Neural cell (in vitro differentiated cells): ENCODE measurements around the gene N4BP2. TPM values are rescaled to one million over a fixed set of nuclear protein-coding genes. Genes with fewer than 3 reads are reported as not detected.

Experiments
- H2AFZ ChIP-seq: fragments of 200-600, 300-800 bp; sonication (generic), shearing (Covaris generic); 2 replicates; pipeline ENCODE4 v1.6.0; 2014; ENCODE audit warnings: low read depth, mild to moderate bottlenecking, antibody characterized with exemption, low read length, moderate library complexity
- H3F3A ChIP-seq: fragments of 200-600 bp; shearing (Covaris generic); 2 replicates; pipeline ENCODE4 v1.6.1; 2016; ENCODE audit warnings: mild to moderate bottlenecking, moderate library complexity, mixed read lengths, antibody characterized with exemption, low read length; ENCODE audit not compliant: insufficient read depth, poor library complexity, severe bottlenecking
- H3K27ac ChIP-seq: fragments of 200-600, 300-800 bp; sonication (generic), shearing (Covaris generic); 2 replicates; pipeline ENCODE4 v1.5.1; 2014; ENCODE audit warnings: mild to moderate bottlenecking, low read length, moderate library complexity
- H3K27me3 ChIP-seq: fragments of 300-800, 200-600 bp; sonication (generic), shearing (Covaris generic); 2 replicates; pipeline ENCODE4 v1.6.0; 2014; ENCODE audit warnings: mild to moderate bottlenecking, low read depth, low read length, moderate library complexity; ENCODE audit not compliant: insufficient read depth
- H3K36me3 ChIP-seq: fragments of 300-800, 200-600 bp; sonication (generic), shearing (Covaris generic); 2 replicates; pipeline ENCODE4 v1.5.1; 2014; ENCODE audit warnings: mild to moderate bottlenecking, antibody characterized with exemption, low read length, moderate library complexity; ENCODE audit not compliant: insufficient read depth
- H3K4me2 ChIP-seq: fragments of 300-800, 200-600 bp; sonication (generic), shearing (Covaris generic); 2 replicates; pipeline ENCODE4 v1.6.0; 2014; ENCODE audit warnings: mild to moderate bottlenecking, low read length
- H3K4me3 ChIP-seq: fragments of 300-800, 200-600 bp; sonication (generic), shearing (Covaris generic); 2 replicates; pipeline ENCODE4 v1.5.1; 2014; ENCODE audit warnings: mild to moderate bottlenecking, low read length, moderate library complexity
- H3K79me2 ChIP-seq: fragments of 200-600 bp; shearing (Covaris generic); replicated peaks from 2 replicates; pipeline ENCODE4 v1.6.0; 2014; ENCODE audit warnings: mild to moderate bottlenecking, low read length, moderate library complexity; ENCODE audit not compliant: insufficient read depth
- H3K9ac ChIP-seq: fragments of 300-800, 200-600 bp; sonication (generic), shearing (Covaris generic); 2 replicates; pipeline ENCODE4 v1.6.1; 2016; ENCODE audit warnings: mild to moderate bottlenecking, low read length, mixed read lengths
- H3K9me2 ChIP-seq: fragments of 200-600 bp; shearing (Covaris generic); 2 replicates; pipeline ENCODE4 v1.6.1; 2016; ENCODE audit warnings: mild to moderate bottlenecking, low read length, mixed read lengths; ENCODE audit not compliant: insufficient read depth
- H3K9me3 ChIP-seq: fragments of 200-600, 300-800 bp; sonication (generic), shearing (Covaris generic); 2 replicates; pipeline ENCODE4 v1.6.1; 2016; ENCODE audit warnings: mild to moderate bottlenecking, mixed run types, low read length, moderate library complexity, mixed read lengths
- H4K20me1 ChIP-seq: fragments of 200-600 bp; shearing (Covaris generic); 2 replicates; pipeline ENCODE4 v1.6.1; 2016; ENCODE audit warnings: mild to moderate bottlenecking, mixed run types; ENCODE audit not compliant: insufficient read depth
- EP300 ChIP-seq: fragments of 450-650 bp; conservative IDR thresholded peaks from 2 replicates; pipeline ENCODE4 v1.6.1; 2014; ENCODE audit warnings: antibody characterized with exemption, mild to moderate bottlenecking, moderate library complexity; ENCODE audit not compliant: poor library complexity, severe bottlenecking
- EZH2 ChIP-seq: fragments of 200-600, 300-800 bp; shearing (Covaris generic), sonication (generic); IDR thresholded peaks from 2 replicates; pipeline ENCODE4 v1.6.1; 2014; ENCODE audit warnings: antibody characterized with exemption, low read length, borderline replicate concordance, mild to moderate bottlenecking; ENCODE audit not compliant: insufficient read depth, poor library complexity, severe bottlenecking
- MXI1 ChIP-seq: fragments of 450-650 bp; conservative IDR thresholded peaks from 2 replicates; pipeline ENCODE4 v1.6.1; 2014; ENCODE audit warnings: antibody characterized with exemption, mild to moderate bottlenecking; ENCODE audit not compliant: poor library complexity, severe bottlenecking
- POLR2AphosphoS5 ChIP-seq: IDR thresholded peaks from 2 replicates; pipeline ENCODE4 v1.6.1; 2012
- RAD21 ChIP-seq: fragments of 450-650 bp; conservative IDR thresholded peaks from 2 replicates; pipeline ENCODE4 v1.6.1; 2014; ENCODE audit warnings: antibody characterized with exemption, mild to moderate bottlenecking, moderate library complexity
- SMC3 ChIP-seq: fragments of 450-650 bp; conservative IDR thresholded peaks from 2 replicates; pipeline ENCODE4 v1.6.1; 2014; ENCODE audit warnings: antibody characterized with exemption, mild to moderate bottlenecking, moderate library complexity; ENCODE audit not compliant: poor library complexity
- TAF1 ChIP-seq: IDR thresholded peaks from 2 replicates; pipeline ENCODE4 v1.6.1; 2012; ENCODE audit warnings: low read depth
- polyA plus RNA-seq: library from polyadenylated mRNA; depleted of rRNA; stranded (reverse); fragments of >200 nt; gene quantifications from 2 replicates; pipeline ENCODE4 v1.2.3, GENCODE V29; 2014
- TF ChIP-seq, protein P1 (sequence below): fragments of 450-650 bp; IDR thresholded peaks from 2 replicates; pipeline ENCODE4 v1.5.1; 2014; ENCODE audit warnings: antibody characterized with exemption, mild to moderate bottlenecking, moderate library complexity; ENCODE audit not compliant: poor library complexity, severe bottlenecking
- TF ChIP-seq, protein P2 (sequence below): IDR thresholded peaks from 2 replicates; pipeline ENCODE4 v1.6.1; 2012; ENCODE audit warnings: borderline replicate concordance

Gene N4BP2
- polyA plus RNA-seq, 1 donor from 2014 or later = 28.1 TPM

DNA sequence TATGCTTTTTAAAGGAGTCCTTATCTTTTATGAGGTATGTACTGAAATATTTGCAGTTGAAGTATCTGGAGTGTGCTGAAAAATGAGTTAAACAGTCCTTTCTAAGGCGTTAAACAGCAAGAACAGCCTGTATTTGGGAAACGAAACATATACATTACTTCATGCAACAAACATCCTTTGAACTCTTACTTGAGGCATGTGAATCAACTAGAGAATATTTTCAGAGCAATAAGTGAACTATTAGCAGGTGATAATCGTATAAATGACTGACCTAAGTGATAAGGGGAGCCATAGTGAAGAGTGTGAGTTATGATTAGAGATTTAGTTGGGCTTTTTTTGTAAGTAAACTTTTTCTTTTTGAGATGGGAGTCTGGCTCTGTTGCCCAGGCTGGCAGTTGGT, 94.3 kb downstream of the N4BP2 start:
- TF ChIP-seq, protein P1, sequence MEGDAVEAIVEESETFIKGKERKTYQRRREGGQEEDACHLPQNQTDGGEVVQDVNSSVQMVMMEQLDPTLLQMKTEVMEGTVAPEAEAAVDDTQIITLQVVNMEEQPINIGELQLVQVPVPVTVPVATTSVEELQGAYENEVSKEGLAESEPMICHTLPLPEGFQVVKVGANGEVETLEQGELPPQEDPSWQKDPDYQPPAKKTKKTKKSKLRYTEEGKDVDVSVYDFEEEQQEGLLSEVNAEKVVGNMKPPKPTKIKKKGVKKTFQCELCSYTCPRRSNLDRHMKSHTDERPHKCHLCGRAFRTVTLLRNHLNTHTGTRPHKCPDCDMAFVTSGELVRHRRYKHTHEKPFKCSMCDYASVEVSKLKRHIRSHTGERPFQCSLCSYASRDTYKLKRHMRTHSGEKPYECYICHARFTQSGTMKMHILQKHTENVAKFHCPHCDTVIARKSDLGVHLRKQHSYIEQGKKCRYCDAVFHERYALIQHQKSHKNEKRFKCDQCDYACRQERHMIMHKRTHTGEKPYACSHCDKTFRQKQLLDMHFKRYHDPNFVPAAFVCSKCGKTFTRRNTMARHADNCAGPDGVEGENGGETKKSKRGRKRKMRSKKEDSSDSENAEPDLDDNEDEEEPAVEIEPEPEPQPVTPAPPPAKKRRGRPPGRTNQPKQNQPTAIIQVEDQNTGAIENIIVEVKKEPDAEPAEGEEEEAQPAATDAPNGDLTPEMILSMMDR = no peak
- TF ChIP-seq SMC3 (no peak), EZH2 (no peak)
- TF ChIP-seq, protein P2, sequence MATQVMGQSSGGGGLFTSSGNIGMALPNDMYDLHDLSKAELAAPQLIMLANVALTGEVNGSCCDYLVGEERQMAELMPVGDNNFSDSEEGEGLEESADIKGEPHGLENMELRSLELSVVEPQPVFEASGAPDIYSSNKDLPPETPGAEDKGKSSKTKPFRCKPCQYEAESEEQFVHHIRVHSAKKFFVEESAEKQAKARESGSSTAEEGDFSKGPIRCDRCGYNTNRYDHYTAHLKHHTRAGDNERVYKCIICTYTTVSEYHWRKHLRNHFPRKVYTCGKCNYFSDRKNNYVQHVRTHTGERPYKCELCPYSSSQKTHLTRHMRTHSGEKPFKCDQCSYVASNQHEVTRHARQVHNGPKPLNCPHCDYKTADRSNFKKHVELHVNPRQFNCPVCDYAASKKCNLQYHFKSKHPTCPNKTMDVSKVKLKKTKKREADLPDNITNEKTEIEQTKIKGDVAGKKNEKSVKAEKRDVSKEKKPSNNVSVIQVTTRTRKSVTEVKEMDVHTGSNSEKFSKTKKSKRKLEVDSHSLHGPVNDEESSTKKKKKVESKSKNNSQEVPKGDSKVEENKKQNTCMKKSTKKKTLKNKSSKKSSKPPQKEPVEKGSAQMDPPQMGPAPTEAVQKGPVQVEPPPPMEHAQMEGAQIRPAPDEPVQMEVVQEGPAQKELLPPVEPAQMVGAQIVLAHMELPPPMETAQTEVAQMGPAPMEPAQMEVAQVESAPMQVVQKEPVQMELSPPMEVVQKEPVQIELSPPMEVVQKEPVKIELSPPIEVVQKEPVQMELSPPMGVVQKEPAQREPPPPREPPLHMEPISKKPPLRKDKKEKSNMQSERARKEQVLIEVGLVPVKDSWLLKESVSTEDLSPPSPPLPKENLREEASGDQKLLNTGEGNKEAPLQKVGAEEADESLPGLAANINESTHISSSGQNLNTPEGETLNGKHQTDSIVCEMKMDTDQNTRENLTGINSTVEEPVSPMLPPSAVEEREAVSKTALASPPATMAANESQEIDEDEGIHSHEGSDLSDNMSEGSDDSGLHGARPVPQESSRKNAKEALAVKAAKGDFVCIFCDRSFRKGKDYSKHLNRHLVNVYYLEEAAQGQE = no peak
- H3K36me3 ChIP-seq = peaks cover 12% of the 10 kb centered on the region
- H3K9me3 ChIP-seq = no peaks in the 10 kb centered on the region

DNA sequence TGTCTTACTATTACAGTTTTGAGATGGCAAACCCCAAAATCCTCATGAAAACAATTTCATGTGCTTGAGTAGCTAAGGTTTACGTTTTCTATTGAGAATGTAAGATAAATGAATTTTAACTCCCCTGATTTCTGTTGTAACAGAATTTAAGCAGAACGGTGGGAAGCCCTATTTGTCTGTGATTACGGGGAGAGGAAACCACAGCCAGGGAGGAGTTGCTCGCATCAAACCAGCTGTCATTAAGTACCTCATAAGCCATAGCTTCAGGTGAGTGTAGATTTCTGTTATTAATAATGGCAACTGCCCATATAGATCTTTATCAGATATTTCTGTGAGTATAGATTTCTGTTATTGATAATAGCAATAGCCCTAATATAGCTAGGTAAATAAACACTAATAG, 96.0 kb downstream of the N4BP2 start:
- no peaks in the 10 kb centered on the region for H3K9me2 ChIP-seq
- H3K27me3 ChIP-seq = no peaks in the 10 kb centered on the region
- TF ChIP-seq MXI1 = no peak
- TF ChIP-seq EP300 = no peak
- TF ChIP-seq SMC3 = no peak
- TF ChIP-seq, protein P2 = no peak
- TF ChIP-seq, protein P1 = no peak
- no peak for TF ChIP-seq RAD21
- TF ChIP-seq EZH2 = no peak
- no peak for TF ChIP-seq TAF1
- no peak for TF ChIP-seq POLR2AphosphoS5
- H3K36me3 ChIP-seq = peaks cover 7% of the 10 kb centered on the region
- no peaks in the 10 kb centered on the region for H4K20me1 ChIP-seq
- H3K9ac ChIP-seq = no peak overlapping the region
- no peak overlapping the region for H3K27ac ChIP-seq
- no peaks in the 10 kb centered on the region for H3F3A ChIP-seq
- H3K4me2 ChIP-seq = no peak overlapping the region
- no peaks in the 10 kb centered on the region for H3K9me3 ChIP-seq
- no peaks in the 10 kb centered on the region for H3K79me2 ChIP-seq
- H3K4me3 ChIP-seq = no peak overlapping the region
- no peak overlapping the region for H2AFZ ChIP-seq

More for the DNA sequence above, 94.3 kb downstream of the N4BP2 start:
- H3K27me3 ChIP-seq = no peaks in the 10 kb centered on the region
- H3K4me2 ChIP-seq = no peak overlapping the region
- no peaks in the 10 kb centered on the region for H3K9me2 ChIP-seq
- no peaks in the 10 kb centered on the region for H4K20me1 ChIP-seq
- H3K4me3 ChIP-seq = no peak overlapping the region
- no peaks in the 10 kb centered on the region for H3F3A ChIP-seq
- H3K79me2 ChIP-seq = no peaks in the 10 kb centered on the region
- H3K27ac ChIP-seq = no peak overlapping the region
- H3K9ac ChIP-seq = no peak overlapping the region
- H2AFZ ChIP-seq = no peak overlapping the region
